HG03457 (cell line): ENCODE results near the gene SLC20A1.
"Not testable (repeated sequence)": the region's sequence is repeated elsewhere in the genome, so short reads cannot be mapped to it uniquely, and the experiment has no call there.

Experiments used
- ATAC-seq: cut with Tn5 transposase; IDR thresholded peaks from one replicate; pipeline ENCODE4 v1.9.1; 2021; ENCODE audit warnings: moderate number of reproducible peaks; ENCODE audit not compliant: unreplicated experiment

SLC20A1 gene, protein sequence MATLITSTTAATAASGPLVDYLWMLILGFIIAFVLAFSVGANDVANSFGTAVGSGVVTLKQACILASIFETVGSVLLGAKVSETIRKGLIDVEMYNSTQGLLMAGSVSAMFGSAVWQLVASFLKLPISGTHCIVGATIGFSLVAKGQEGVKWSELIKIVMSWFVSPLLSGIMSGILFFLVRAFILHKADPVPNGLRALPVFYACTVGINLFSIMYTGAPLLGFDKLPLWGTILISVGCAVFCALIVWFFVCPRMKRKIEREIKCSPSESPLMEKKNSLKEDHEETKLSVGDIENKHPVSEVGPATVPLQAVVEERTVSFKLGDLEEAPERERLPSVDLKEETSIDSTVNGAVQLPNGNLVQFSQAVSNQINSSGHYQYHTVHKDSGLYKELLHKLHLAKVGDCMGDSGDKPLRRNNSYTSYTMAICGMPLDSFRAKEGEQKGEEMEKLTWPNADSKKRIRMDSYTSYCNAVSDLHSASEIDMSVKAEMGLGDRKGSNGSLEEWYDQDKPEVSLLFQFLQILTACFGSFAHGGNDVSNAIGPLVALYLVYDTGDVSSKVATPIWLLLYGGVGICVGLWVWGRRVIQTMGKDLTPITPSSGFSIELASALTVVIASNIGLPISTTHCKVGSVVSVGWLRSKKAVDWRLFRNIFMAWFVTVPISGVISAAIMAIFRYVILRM

GRCh38 chr2:112645310-112646101 is at the start of gene SLC20A1:
TSS of gene SLC20A1 (plus strand) at chr2:112645939. CDS start at chr2:112646829, 890 bp downstream.
- ATAC-seq, result peak; percentile 90

DNA sequence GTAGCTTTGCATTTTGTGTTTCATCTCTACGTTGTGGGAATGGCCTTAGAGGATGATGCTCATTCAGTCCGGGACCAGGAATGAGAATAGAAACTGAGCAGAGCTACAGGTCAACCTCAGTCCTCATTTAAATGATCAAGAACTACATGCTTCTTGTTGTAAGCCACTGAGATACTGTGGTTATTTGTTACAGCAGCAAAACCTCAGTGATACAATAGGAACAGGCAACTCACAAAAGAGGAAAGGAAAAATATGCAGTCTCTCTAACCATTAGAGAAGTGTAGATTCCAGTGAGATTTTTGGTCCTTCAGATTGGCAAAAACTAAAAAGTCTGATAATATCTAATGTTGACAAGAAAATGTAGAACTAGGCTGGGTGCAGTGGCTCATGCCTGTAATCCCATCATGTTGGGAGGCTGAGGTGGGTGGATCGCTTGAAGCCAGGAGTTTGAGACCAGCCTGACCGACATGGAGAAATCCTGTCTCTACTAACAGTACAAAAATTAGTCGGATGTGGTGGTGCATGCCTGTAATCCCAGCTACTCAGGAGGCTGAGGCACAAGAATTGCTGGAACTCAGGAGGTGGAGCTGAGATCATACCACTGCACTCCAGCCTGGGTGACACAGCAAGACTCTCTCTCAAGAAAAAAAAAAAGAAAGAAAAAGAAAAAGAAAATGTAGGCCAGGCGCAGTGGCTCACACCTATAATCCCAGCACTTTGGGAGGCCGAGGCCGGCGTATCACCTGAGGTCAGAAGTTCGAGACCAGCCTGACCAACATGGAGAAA is 48.0 kb upstream of the SLC20A1 start:
- no peak for ATAC-seq

DNA sequence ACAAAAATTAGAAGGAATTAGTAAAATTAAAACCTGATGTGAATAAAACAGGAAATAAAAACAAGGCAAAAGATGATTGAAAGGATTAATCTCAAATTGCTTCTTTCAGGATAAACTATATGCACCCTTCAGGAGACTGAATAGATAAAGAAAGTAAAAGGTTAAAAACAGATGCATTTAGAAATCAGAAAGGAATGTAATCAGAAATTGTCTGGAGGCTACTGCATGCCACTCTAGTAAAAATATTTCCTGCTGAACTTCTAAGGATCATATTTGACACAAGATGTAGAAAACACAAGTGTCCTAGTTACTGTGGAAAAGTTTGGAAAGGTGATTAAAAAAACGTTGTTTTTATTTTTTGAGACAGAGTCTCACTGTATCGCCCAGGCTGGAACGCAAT is 45.1 kb upstream of the SLC20A1 start:
- ATAC-seq, result no peak

GRCh38 chr2:112601754-112602153 is 44.0 kb upstream of the SLC20A1 start:
- no peak for ATAC-seq

DNA sequence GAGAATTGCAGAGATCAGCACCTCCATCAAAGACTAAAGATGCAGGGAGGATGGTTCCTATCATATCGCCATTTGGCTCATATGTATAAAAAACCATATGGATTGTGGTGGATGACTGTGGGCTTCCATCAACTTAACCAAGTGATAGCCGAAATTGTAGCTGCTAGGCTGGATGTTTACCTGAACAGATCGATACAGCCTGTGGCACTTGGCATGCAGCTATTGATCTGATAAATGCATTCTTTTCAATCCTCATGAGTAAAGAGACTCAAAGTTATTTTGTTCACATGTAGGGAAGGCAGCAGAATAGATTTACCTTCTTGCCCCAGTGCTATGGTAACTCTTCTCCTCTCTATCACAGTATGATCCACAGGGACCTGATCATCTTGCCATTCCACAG is 42.8 kb upstream of the SLC20A1 start:
- ATAC-seq, result no peak

GRCh38 chr2:112603731-112604130 is 42.0 kb upstream of the SLC20A1 start:
- no peak for ATAC-seq

DNA sequence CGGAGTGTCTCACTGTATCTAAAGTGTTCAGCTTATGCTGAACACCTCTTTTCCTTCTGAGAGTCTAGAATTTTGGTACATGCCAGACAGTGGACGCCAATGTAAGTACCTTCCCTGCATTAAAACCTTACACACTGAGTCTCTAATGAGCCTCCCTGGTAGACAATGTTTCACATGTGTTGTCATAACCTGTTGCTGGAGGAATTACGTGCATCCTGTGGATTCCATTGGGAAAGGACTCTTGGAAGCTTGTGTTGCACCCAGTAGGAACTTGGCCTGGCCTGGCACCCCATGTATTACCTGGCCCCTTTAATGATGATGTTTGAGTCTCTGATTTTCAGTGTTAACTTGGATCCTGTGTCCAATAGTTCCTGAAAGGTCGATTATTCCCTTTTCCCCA is 40.8 kb upstream of the SLC20A1 start:
- ATAC-seq, result no peak

DNA sequence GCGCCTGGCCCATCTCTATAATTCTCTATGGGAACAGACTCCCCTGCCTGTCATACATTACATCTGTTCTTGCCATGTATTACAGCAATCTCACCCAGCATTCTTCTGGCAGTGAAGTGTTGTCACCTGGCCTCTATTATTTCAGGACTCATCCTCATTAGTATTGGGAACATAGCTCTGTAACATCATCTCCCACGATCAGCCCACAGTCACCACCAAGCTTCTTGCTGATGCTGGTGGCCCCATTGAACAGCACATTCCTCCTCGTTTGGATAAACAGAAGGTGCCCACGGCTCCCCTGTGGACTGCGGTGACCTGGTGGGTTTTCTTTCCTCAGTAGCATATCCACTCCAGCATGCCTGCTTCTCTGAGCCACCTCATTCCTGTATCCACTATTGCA is 39.8 kb upstream of the SLC20A1 start:
- ATAC-seq, result no peak

DNA sequence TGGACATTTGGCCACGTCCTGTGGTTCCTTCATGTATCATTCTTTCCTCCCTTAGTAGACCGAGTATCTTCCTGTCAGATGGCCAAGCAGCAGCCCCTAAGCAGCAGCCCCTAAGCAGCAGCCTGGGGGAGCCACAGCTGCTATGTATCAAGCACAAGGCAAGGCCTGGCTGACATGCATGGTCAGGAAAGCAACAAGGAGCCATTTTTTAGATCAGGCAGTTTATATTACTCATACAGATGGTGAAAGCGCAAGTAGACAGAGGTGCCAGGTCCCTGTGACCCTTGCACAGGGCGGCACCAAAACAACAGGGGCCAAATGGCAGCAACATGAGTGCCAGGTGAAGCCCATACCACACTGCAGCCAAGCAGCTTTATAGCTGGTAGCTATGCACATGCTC is 39.2 kb upstream of the SLC20A1 start:
- no peak for ATAC-seq

DNA sequence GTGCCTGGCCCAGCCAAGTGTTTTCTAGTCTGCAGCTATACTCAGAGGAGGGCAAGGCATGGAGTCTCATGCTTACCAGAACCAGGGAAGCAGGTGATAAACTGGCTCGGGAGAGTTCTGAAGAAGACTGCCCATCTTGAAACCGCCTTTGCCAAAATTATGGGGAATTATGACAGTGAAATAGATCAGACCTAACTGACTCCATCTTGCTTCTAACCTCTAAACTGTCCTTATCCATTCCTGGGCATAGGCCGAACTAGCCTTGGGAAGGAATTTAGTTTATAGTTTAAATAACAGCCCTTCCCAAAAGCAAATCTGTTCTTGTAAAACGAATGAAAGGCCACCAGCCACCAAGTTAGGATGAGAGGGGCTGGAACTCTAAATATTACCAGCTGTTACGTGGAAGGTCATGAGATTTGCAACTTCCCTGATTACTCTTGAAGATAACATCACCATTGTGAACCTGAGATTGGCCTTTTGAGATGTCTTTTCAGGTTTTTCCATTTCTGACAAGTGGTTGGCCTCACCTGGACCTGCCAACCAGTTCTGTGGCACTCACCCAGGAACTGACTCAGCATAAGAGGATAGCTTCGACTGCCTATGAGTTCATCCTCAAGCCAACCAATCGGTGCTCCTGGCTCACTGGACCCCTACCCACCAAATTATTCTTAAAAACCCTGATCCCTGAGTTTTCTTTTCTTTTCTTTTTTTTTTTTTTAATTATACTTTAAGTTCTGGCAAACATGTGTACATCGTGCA is 37.9 kb upstream of the SLC20A1 start:
- ATAC-seq, result no peak

- not testable (repeated sequence) for ATAC-seq
Observed at GRCh38 chr2:112609320-112609719, 36.4 kb upstream of the SLC20A1 start.

GRCh38 chr2:112612283-112612682 is 33.5 kb upstream of the SLC20A1 start:
- not testable (repeated sequence) for ATAC-seq

GRCh38 chr2:112614201-112614840 is 31.4 kb upstream of the SLC20A1 start:
- ATAC-seq, result no peak

DNA sequence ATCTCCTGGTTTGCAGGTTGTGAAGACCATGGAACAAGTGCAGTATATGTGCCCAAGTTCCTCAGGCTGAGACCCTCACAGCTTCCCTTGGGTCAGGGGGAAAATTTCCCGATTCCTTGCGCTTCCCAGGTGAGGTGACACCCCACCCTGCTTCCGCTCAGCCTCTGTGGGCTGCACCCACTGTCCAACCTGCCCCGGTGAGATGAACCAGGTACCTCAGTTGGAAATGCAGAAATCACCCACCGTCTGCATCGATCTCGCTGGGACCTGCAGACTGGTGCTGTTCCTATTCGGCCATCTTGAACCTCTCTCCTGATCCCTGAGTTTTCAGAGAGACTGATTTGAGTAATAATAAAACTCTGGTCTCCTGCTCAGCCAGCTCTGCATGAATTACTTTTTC is 30.7 kb upstream of the SLC20A1 start:
- ATAC-seq, result no peak

- not testable (repeated sequence) for ATAC-seq
Observed at GRCh38 chr2:112615798-112616197, 29.9 kb upstream of the SLC20A1 start.

GRCh38 chr2:112618383-112618782 is 27.4 kb upstream of the SLC20A1 start:
- no peak for ATAC-seq

GRCh38 chr2:112621790-112622527 is 23.8 kb upstream of the SLC20A1 start:
- ATAC-seq, result no peak

GRCh38 chr2:112622528-112622849 is 23.2 kb upstream of the SLC20A1 start:
- no peak for ATAC-seq
